NOMO-1 treated with DMSO at 0.1 percent for 48 hours (cell line): ENCODE measurements around the gene SFRP4.

Experiments used
- DNase-seq: peaks from one replicate; lab custom pipeline; 2025; ENCODE audit not compliant: unreplicated experiment; lab: John Stamatoyannopoulos, UW

SFRP4 gene

DNA sequence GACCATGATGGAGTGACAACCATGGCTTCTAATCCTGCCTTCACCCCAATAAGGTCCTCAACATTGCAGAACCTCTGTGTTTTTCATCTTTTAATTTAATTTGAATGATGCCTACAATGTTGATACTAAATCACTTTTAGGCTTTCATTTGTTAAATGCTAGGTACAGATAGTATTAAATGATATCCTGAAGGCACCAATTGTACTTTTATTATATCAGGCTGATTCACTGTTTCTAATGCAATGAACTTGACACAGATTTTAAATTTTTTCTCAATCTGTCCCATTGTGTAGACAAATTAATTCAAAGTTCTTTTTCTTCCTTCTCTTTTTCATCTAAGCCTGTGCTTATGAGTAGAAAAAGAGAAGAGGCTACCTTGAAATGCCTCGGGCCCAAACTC, 9.0 kb upstream of the SFRP4 start:
- DNase-seq, result no peak

GRCh38 chr7:37924491-37925041, 7.9 kb upstream of the SFRP4 start:
- DNase-seq, result no peak

DNA sequence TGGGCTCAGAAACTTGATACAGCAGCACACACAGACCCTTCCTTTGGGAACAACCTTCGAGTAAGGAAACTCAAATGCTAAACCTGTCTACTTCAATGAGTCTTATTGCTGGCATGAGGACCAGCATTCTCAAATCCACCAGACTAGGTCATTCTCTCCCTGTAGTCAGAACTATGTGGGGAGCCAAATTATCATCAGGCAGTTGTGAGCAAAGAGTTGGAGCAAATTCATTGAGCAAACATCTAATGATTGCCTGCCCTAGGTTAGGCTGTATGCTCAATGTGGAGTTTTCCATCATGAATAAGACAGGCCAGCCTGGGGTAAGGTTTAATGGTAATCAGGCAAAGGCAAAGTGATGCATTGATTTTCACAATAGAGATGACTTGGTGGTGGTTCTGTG, 7.4 kb upstream of the SFRP4 start:
- no peak for DNase-seq

DNA sequence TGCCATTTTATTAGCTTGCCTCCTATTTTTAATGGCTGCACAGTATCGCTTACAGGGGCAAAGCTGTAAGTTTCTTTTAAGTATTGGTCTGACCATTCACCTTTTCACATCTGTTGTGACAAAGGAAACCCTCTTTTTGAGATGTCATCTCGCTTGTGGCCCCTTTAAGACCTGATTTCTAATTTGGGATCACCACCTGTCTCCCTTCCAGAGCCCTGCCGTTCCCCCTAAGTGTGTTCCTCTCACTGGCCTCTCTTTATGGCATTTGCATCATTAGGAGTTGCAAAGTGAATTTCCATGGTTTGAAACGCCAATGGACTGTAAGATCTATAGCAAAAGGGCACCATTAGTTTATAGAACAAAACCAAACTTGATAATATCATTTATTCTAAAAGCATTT, 5.3 kb upstream of the SFRP4 start:
- DNase-seq, result no peak

DNA sequence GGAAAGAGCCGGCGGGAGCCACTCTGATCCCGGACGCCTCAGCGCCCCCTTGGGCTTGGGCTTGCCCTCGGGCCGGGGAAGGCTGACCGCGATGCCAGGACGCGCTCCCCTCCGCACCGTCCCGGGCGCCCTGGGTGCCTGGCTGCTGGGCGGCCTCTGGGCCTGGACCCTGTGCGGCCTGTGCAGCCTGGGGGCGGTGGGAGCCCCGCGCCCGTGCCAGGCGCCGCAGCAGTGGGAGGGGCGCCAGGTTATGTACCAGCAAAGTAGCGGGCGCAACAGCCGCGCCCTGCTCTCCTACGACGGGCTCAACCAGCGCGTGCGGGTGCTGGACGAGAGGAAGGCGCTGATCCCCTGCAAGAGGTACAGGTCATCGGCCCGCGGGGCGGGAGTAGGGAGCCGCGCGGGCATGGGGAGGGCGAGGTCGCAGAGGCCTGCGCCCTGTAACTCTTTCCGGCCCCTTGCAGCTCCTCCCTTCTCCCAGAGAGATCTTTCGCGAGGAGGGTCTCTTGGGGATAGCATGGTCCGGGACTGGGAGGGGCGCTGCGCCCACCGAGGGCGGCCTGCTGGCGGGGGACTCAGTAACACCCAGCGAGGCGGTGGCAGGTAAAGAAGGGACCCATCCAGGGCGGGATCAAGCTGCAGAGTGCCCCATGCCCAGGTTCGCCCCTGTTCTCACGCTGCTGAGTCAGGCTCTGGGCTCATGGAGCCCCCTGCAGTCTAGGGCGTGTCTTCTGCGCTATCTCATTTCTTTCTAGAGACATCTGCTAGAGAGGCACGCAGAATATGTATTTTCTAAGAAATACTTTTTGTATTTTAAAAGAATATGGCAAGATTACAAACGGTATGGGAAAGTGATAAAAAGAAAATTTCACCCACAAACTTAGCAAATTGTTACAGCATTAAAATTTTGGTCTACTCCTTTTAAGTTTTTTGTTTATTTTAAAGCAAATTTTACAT, 4.5 kb upstream of the SFRP4 start:
- DNase-seq, result peak; percentile 30

- DNase-seq, result peak; percentile 49
These were observed 3.8 kb upstream of the SFRP4 start, which contains the start of gene EPDR1 for GRCh38 chr7:37920305-37920848. Gene EPDR1, plus strand, starts transcription at chr7:37920640. Its CDS starts 300 bp downstream, at chr7:37920940.

DNA sequence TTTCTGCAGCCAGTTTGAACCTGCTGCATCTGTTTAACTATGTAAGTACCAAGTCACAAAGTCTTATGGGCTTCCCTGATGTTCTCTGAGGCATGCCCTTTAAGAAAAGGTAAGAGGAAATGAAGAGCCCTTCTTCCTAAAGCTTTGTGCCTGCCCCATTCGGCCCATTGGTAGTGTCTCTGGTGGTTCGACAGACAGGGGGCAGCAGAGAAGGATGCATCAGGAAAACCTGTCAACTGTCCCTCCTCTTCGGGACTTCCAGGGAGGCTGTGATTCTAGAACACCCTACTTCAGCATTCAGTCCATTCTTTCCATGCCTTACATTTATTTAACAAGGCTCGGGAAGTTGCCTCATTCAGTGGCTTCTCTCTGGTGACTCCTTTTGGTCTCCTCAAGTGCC, 1.9 kb upstream of the SFRP4 start:
- DNase-seq, result no peak

DNA sequence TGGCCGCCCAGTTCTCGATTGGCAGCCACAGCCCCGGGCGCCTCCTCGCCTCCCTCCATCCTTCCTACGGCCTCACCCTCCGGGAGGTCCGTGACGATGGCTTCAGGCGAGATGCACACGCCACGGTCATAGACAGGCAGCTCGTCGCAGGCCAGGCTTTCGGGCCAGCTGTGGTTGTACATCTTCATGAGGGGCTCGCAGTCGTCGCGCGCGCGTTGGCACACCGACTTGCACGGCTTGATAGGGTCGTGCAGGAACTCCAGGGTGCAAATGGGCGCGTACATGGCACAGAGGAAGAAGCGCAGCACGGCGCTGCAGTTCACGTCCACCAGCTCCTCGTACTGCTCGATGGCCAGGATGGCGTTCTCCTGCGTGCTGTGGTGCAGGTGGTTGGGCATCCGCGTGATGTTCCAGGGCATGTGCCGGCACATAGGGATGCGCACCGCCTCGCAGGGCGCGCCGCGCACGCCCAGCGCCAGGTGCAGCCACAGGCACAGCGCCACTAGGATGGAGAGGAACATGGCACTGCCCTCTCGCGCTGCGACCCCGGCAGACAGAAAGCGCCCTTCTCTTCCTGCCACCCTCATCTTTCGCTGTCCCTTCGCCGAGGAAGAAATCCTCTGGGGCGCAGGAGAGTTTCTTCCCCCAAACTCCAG, 472 bp downstream of the SFRP4 start:
- DNase-seq, result peak; percentile 9

DNA sequence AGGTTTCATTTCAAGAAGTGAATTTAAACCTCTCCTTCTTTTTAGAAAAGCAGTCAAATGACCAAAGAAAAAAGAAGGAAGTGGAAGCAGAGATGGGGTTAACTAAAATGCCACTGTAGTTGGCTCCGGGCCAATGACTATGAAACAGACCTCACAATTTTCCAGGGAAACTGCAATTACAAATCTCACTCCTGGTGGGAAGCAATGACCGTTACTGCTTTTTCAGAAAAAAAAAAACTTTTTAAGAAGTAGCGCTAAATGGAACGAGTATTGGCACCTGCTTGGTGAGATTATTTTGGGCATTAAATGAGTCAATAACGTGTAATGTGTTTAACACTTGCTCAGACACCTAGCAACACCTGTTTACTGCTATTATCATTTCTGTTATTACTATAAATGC, 1.2 kb downstream of the SFRP4 start:
- peak; percentile 53 for DNase-seq

DNA sequence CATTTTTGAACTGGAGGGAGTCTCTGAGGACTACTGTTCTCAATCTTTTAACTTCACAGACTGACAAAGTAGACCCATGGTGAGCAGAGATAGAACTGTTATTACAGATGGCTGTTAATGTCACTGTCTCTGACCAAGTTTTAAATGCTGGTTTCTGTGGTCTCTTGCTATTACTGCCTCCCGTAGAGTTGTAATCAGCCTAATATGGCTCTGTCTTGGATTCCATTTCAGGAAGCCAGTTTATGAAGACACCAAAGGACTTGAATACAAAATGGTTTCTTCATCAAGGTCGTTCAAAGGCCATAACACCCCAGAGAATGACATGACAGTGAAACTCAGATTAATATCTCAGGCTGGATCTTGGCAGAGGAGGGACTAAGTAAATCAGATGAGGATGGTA, 3.9 kb downstream of the SFRP4 start:
- DNase-seq, result no peak

DNA sequence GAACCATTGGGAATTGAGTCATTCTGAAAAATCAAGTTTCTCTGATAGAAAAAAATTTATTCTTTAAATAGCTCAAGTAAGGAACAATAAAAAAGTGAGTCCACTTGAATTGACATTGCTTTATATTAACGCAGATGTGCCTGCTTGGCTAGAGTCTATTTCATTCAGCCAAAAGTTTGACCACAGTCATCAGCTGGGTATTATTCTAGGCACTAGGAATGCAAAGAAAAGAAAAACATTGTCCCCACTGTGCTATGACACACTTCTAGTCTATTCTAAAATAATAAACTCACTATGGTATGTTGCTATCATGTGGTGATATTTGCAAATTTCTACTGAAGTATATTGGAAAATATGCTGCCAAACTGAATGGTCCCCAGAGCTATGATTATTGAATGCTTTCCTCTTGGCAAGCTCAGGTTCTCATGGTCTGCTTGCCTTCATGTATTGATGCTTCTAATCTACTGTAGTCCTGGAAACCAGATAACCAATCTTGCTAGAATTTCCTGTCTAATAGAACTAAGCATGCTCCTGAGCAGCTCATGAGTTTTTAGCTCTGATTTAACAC, 8.3 kb downstream of the SFRP4 start:
- DNase-seq, result no peak

DNA sequence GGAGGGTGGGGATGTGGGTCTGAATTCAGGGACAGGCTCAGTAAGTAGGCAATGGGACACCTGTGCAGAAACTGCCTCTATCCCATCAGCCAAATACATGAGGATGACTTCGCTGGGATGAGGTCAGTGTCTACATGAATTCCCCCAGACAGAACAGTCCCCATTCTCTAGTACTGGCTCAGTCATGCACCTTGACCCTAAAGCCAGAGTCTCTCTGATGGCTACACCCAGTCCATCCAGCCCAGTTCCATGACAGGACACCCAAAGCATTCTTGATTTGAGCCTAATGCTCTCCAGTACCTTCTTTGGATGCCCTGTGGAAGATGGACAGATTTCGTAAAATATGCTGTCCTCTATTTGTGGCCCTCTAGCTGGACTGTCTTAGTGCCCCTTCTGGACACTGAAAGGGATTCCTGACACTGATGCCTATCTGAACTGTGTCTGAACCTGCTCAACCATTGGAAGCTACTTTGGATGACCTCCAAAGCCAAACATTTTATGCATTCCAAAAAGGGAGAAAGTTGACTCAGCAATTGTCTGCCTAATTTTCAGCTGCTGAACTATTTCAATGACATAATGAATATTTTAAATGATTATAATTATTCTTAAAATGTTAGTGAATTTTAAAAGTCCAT, 14.6 kb downstream of the SFRP4 start:
- DNase-seq, result no peak

GRCh38 chr7:37901236-37901827, 15.3 kb downstream of the SFRP4 start:
- DNase-seq, result peak; percentile 16

GRCh38 chr7:37899712-37900247, 16.8 kb downstream of the SFRP4 start:
- DNase-seq, result no peak

- DNase-seq, result no peak
These were observed 21.9 kb downstream of the SFRP4 start for GRCh38 chr7:37894671-37895070.

GRCh38 chr7:37893359-37893758, 23.3 kb downstream of the SFRP4 start:
- DNase-seq, result no peak

DNA sequence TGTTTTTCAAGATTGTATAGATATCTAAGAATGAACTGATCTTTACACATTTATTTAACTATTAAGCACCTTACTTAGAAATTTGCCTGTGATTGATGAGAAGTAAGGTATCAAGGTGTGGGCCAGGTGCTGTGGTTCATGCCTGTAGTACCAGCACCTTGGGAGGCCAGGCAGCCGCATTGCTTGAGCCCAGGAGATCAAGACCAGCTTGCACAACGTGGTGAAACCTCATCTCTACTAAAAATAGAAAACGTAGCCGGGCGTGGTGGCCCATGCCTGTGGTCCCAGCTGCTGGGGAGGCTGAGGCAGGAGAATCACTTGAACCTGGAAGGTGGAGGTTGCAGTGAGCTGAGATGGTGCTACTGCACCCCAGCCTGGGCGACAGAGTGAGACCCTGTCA, 34.5 kb downstream of the SFRP4 start:
- DNase-seq, result no peak
